Left lung (tissue), 10 donors: ENCODE results near the gene SOX10. TPM values are rescaled to one million over a fixed set of nuclear protein-coding genes. Genes with fewer than 3 reads are reported as not detected.

ENCODE experiments used
- ATAC-seq: fragments of 200-7000 bp; cut with Tn5 transposase; one replicate; pipeline ENCODE4 v1.9.1; 2020; ENCODE audit warnings: moderate library complexity
- DNase-seq, 4 donors: peaks; one replicate each; pipeline ENCODE4 v3.0.0-alpha.2; 2013 to 2020
- H3K27ac ChIP-seq, 2 donors: fragments of 200-600 bp; sonication (generic) in 1 of 2; one replicate each; pipeline versions ENCODE4 v1.5.0 to v1.8.0; 2020 to 2021
- H3K27me3 ChIP-seq, 2 donors: fragments of 200-600 bp; sonication (generic) in 1 of 2; one replicate each; pipeline versions ENCODE4 v1.5.0 to v1.8.0; 2020 to 2021
- H3K36me3 ChIP-seq, 2 donors: fragments of 200-600 bp; sonication (generic) in 1 of 2; one replicate each; pipeline versions ENCODE4 v1.5.0 to v1.8.0; 2020 to 2021
- H3K4me1 ChIP-seq, 2 donors: fragments of 200-600 bp; one replicate each; pipeline ENCODE4 v1.8.0; 2021
- H3K4me3 ChIP-seq, 2 donors: fragments of 200-600 bp; sonication (generic) in 1 of 2; one replicate each; pipeline versions ENCODE4 v1.5.0 to v1.8.0; 2020 to 2021; ENCODE audit warnings: mild to moderate bottlenecking in 1 of 2
- H3K9me3 ChIP-seq, 2 donors: fragments of 200-600 bp; sonication (generic) in 1 of 2; one replicate each; pipeline versions ENCODE4 v1.5.0 to v1.8.0; 2020 to 2021
- CTCF ChIP-seq, 2 donors: fragments of 200-600 bp; sonication (generic) in 1 of 2; IDR thresholded peaks; one replicate each; pipeline versions ENCODE4 v1.5.0 to v1.8.0; 2021; ENCODE audit warnings: antibody characterized with exemption in 2 of 2
- intact Hi-C, 2 donors: fragments of 100-400 bp; cut with DNase I; formaldehyde crosslinking; loops; one replicate each; pipeline versions ENCODE4 v1.11.2 to v1.14.2; 2022
- polyA plus RNA-seq, 6 donors: library from polyadenylated mRNA; unstranded; fragments of 120-200 nt; gene quantifications; one replicate each; pipeline ENCODE4 v1.2.1, GENCODE V29; 2013; ENCODE audit not compliant: insufficient read length in 6 of 6
- total RNA-seq, 2 donors: library from RNA; stranded (reverse); fragmentation: NEBNext Ultra II Directional; extraction: Animal tissue kit (Norgen Biotek cat#: 25700); gene quantifications; one replicate each; pipeline ENCODE4 v1.2.1, GENCODE V29; 2021
- donor health status: DM: no; HTN: yes; CAD: no.
- donor health status: DM: no; HTN: no; CAD: no.

SOX10 gene
- total and polyA plus RNA-seq, 8 donors = 0.41 to 1.0 (median 0.83) TPM; not detected in 2

- intact Hi-C loops = no loop called here
- Histone ChIP-seq H3K9me3 (no peaks in the 10 kb centered on the region), H3K4me3 (no peak overlapping the region), H3K27ac (no peak overlapping the region), H3K27me3 (no peaks in the 10 kb centered on the region), H3K4me1 (no peaks in the 10 kb centered on the region), H3K36me3 (no peaks in the 10 kb centered on the region)
- ATAC-seq (no peak), DNase-seq (no peak)
- TF ChIP-seq CTCF (IDR thresholded peaks at IDR 0.05) = no peak
These were observed 1.5 kb upstream of the SOX10 start for GRCh38 chr22:37985751-37986281.

GRCh38 chr22:37985050-37985585 lies 763 bp upstream of the SOX10 start:
- TF ChIP-seq CTCF (IDR thresholded peaks at IDR 0.05) = no peak
- H3K9me3 ChIP-seq = no peaks in the 10 kb centered on the region
- no peaks in the 10 kb centered on the region for H3K4me1 ChIP-seq
- ATAC-seq (no peak), DNase-seq (no peak)
- H3K27me3 ChIP-seq = no peaks in the 10 kb centered on the region
- intact Hi-C loops = no loop called here
- no peak overlapping the region for H3K27ac ChIP-seq
- H3K4me3 ChIP-seq = no peak overlapping the region
- no peaks in the 10 kb centered on the region for H3K36me3 ChIP-seq

GRCh38 chr22:37982938-37983859 lies 1.2 kb downstream of the SOX10 start:
- no peak for DNase-seq
- Histone ChIP-seq H3K27ac (no peak overlapping the region), H3K27me3 (no peaks in the 10 kb centered on the region), H3K36me3 (no peaks in the 10 kb centered on the region), H3K4me1 (no peaks in the 10 kb centered on the region), H3K9me3 (no peaks in the 10 kb centered on the region), H3K4me3 (no peak overlapping the region)
- no peak for TF ChIP-seq CTCF (IDR thresholded peaks at IDR 0.05)
- intact Hi-C loops = no loop called here
- no peak for ATAC-seq

DNA sequence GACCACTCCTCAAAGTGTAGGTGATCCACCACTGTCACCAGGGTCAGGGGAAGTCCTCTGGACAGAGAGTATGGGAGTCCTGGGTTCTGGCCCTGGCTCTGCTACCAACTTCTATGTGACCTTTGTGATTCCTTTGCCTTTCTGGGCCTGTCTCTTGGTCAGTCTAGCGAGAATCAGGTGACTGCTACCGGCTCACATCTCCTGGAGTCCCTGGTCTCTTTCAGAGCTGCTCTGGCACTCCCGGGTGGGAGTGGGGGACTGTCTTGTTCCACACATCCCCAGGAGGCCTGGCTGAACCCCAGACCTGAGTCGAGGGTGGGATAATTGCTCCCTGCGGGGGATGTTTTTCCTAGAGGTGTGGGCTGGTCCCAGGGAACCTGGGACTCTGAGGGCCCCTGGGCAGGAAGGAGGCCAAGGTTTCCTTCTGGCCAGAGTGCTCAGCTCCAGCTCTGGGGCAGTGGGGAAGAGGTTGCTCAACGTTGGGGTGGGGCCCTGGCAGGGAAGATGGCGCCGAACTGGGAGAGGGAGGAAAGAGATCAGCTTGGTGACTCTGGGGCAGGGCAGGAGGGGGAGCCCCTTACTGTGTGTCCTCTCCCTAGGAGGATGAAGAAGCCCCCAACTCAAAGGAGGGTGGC lies 2.1 kb downstream of the SOX10 start:
- H3K4me3 ChIP-seq = no peak overlapping the region
- no peaks in the 10 kb centered on the region for H3K9me3 ChIP-seq
- DNase-seq (no peak), ATAC-seq (no peak)
- H3K36me3 ChIP-seq = no peaks in the 10 kb centered on the region
- TF ChIP-seq CTCF (IDR thresholded peaks at IDR 0.05) = no peak
- intact Hi-C loops = no loop called here
- H3K4me1 ChIP-seq = no peaks in the 10 kb centered on the region
- H3K27me3 ChIP-seq = no peaks in the 10 kb centered on the region
- no peak overlapping the region for H3K27ac ChIP-seq
